Esophagus muscularis mucosa (tissue), 4 donors: ENCODE results near the gene POC1A.

Experiments used
- EP300 ChIP-seq: sonication (generic); formaldehyde crosslinking; IDR thresholded peaks from one replicate; pipeline ENCODE4 v1.6.1; 2017; ENCODE audit warnings: antibody characterized with exemption
- POLR2A ChIP-seq: fragments of 450-650 bp; IDR thresholded peaks from one replicate; pipeline ENCODE4 v1.6.1; 2017; ENCODE audit warnings: antibody characterized with exemption, moderate library complexity, mild to moderate bottlenecking, low read depth
- POLR2AphosphoS5 ChIP-seq, 2 donors: sonication (generic); formaldehyde crosslinking; IDR thresholded peaks; one replicate each; pipeline ENCODE4 v1.6.1; 2017; ENCODE audit warnings: antibody characterized with exemption in 2 of 2
- TF ChIP-seq, protein P1 (sequence below), 3 experiments: fragments of 200-600 bp in 2 of 3; fragments of 450-650 bp in 1 of 3; sonication (generic) in 2 of 3; IDR thresholded peaks; one replicate each; pipeline ENCODE4 v1.5.1; 2017 to 2019; ENCODE audit warnings: antibody characterized with exemption in 3 of 3, mild to moderate bottlenecking in 2 of 3, moderate library complexity in 1 of 3

DNA sequence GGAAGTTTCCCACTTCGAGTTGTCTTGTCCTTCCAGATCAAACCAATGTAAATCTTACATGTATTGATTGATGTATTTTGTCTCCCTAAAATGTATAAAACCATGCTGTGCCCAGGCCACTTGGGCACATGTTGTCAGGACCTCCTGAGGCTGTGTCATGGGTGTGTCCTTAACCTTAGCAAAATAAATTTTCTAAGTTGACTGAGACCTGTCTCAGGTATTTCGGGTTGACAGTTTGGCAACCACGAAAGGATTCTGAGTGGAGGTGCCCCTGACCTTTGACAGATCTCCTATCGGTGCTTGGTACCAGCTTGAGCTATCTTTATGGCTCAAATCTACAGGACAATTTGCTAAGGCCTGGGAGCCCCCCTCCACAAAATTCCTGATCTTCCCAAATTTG lies 1.7 kb upstream of the POC1A start:
- TF ChIP-seq, protein P1, sequence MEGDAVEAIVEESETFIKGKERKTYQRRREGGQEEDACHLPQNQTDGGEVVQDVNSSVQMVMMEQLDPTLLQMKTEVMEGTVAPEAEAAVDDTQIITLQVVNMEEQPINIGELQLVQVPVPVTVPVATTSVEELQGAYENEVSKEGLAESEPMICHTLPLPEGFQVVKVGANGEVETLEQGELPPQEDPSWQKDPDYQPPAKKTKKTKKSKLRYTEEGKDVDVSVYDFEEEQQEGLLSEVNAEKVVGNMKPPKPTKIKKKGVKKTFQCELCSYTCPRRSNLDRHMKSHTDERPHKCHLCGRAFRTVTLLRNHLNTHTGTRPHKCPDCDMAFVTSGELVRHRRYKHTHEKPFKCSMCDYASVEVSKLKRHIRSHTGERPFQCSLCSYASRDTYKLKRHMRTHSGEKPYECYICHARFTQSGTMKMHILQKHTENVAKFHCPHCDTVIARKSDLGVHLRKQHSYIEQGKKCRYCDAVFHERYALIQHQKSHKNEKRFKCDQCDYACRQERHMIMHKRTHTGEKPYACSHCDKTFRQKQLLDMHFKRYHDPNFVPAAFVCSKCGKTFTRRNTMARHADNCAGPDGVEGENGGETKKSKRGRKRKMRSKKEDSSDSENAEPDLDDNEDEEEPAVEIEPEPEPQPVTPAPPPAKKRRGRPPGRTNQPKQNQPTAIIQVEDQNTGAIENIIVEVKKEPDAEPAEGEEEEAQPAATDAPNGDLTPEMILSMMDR (IDR thresholded peaks at IDR 0.05) = no peak
- TF ChIP-seq POLR2A (no peak), POLR2AphosphoS5 (IDR thresholded peaks at IDR 0.05) (no peak), EP300 (no peak)
